ENCODE measurements around the gene ASIC1.
A peak's percentile ranks its signal among the peaks of the same experiment; 100 is the strongest.
"Not testable (repeated sequence)": the region's sequence is repeated elsewhere in the genome, so short reads cannot be mapped to it uniquely, and the experiment has no call there.

The ASIC1 gene

GRCh38 chr12:50057000-50057841 lies at the start of gene ASIC1:
Gene ASIC1 (plus strand): TSS chr12:50057596. CDS start chr12:50058767, 1,171 bp downstream.
- no peak for DNase-seq (ENCODE audit: low read depth)
- peak within 1 kb of the TSS; percentile 61 for H3K4me3 ChIP-seq (ENCODE audit: low read depth, low read length)

GRCh38 chr12:50013361-50014147 lies 43.8 kb upstream of the ASIC1 start:
- H3K4me3 ChIP-seq (ENCODE audit: low read depth, low read length): no peak overlapping the region
- DNase-seq (ENCODE audit: low read depth): no peak

GRCh38 chr12:50014342-50014741 lies 43.1 kb upstream of the ASIC1 start:
- H3K4me3 ChIP-seq (ENCODE audit: low read depth, low read length): no peak overlapping the region
- DNase-seq (ENCODE audit: low read depth): no peak

- peak; percentile 86 for DNase-seq (ENCODE audit: low read depth)
- no peak overlapping the region for H3K4me3 ChIP-seq (ENCODE audit: low read depth, low read length)
Observed at GRCh38 chr12:50016501-50017475, 40.6 kb upstream of the ASIC1 start.

- DNase-seq (ENCODE audit: low read depth): peak; percentile 48
- H3K4me3 ChIP-seq (ENCODE audit: low read depth, low read length): no peak overlapping the region
Observed at GRCh38 chr12:50017641-50018040, 39.8 kb upstream of the ASIC1 start.

- no peak overlapping the region for H3K4me3 ChIP-seq (ENCODE audit: low read depth, low read length)
- DNase-seq (ENCODE audit: low read depth): no peak
Observed at GRCh38 chr12:50018154-50018553, 39.2 kb upstream of the ASIC1 start.

- no peak for DNase-seq (ENCODE audit: low read depth)
- H3K4me3 ChIP-seq (ENCODE audit: low read depth, low read length): no peak overlapping the region
Observed at GRCh38 chr12:50018968-50019367, 38.4 kb upstream of the ASIC1 start.

- no peak overlapping the region for H3K4me3 ChIP-seq (ENCODE audit: low read depth, low read length)
- DNase-seq (ENCODE audit: low read depth): no peak
Observed at GRCh38 chr12:50019524-50019923, 37.9 kb upstream of the ASIC1 start.

GRCh38 chr12:50021031-50021430 lies 36.4 kb upstream of the ASIC1 start:
- H3K4me3 ChIP-seq (ENCODE audit: low read depth, low read length): peak overlapping the region; percentile 8
- no peak for DNase-seq (ENCODE audit: low read depth)

GRCh38 chr12:50022903-50023302 lies 34.5 kb upstream of the ASIC1 start:
- no peak for DNase-seq (ENCODE audit: low read depth)
- H3K4me3 ChIP-seq (ENCODE audit: low read depth, low read length): no peak overlapping the region

GRCh38 chr12:50024227-50024626 lies 33.2 kb upstream of the ASIC1 start:
- DNase-seq (ENCODE audit: low read depth): no peak
- H3K4me3 ChIP-seq (ENCODE audit: low read depth, low read length): peak overlapping the region; percentile 81

GRCh38 chr12:50024805-50025186 lies 32.6 kb upstream of the ASIC1 start:
- no peak for DNase-seq (ENCODE audit: low read depth)
- H3K4me3 ChIP-seq (ENCODE audit: low read depth, low read length): peak overlapping the region; percentile 81

GRCh38 chr12:50025187-50026059 lies 32.0 kb upstream of the ASIC1 start, which contains the start of gene RACGAP1:
Gene RACGAP1 (minus strand): TSS chr12:50025494. CDS start chr12:50016715, 8,779 bp downstream.
- H3K4me3 ChIP-seq (ENCODE audit: low read depth, low read length): peak within 1 kb of the TSS; percentile 81
- DNase-seq (ENCODE audit: low read depth): peak; percentile 93

GRCh38 chr12:50026691-50027090 lies 30.7 kb upstream of the ASIC1 start:
- DNase-seq (ENCODE audit: low read depth): no peak
- no peak overlapping the region for H3K4me3 ChIP-seq (ENCODE audit: low read depth, low read length)

- not testable (repeated sequence) for DNase-seq (ENCODE audit: low read depth); H3K4me3 ChIP-seq (ENCODE audit: low read depth, low read length)
Observed at GRCh38 chr12:50030449-50030848, 26.9 kb upstream of the ASIC1 start.

- DNase-seq (ENCODE audit: low read depth): no peak
- peak overlapping the region; percentile 7 for H3K4me3 ChIP-seq (ENCODE audit: low read depth, low read length)
Observed at GRCh38 chr12:50032515-50032853, 24.9 kb upstream of the ASIC1 start.

- no peak for DNase-seq (ENCODE audit: low read depth)
- peak overlapping the region; percentile 7 for H3K4me3 ChIP-seq (ENCODE audit: low read depth, low read length)
Observed at GRCh38 chr12:50032854-50033581, 24.4 kb upstream of the ASIC1 start.

GRCh38 chr12:50038336-50038735 lies 19.1 kb upstream of the ASIC1 start:
- DNase-seq (ENCODE audit: low read depth): no peak
- no peak overlapping the region for H3K4me3 ChIP-seq (ENCODE audit: low read depth, low read length)

Data from skeletal muscle cell (primary cell).